WERI-Rb-1 (cell line): ENCODE results near the gene TMTC4.
A peak's percentile ranks its signal among the peaks of the same experiment; 100 is the strongest.

Experiments
- DNase-seq: peaks from one replicate; pipeline ENCODE4 v3.0.0-alpha.2; 2020
- H3K27ac ChIP-seq: fragments of 250-450 bp; sonication (Bioruptor Pico); 2 replicates; pipeline ENCODE4 v1.5.1; 2020; ENCODE audit warnings: mild to moderate bottlenecking, moderate library complexity
- H3K27me3 ChIP-seq: fragments of 250-450 bp; sonication (Bioruptor Pico); 2 replicates; pipeline ENCODE4 v1.5.1; 2021; ENCODE audit warnings: mild to moderate bottlenecking, low read depth, moderate library complexity; ENCODE audit not compliant: insufficient read depth, severe bottlenecking
- H3K36me3 ChIP-seq: fragments of 250-450 bp; sonication (Bioruptor Pico); 2 replicates; pipeline ENCODE4 v1.5.1; 2020; ENCODE audit warnings: mild to moderate bottlenecking, moderate library complexity
- H3K4me3 ChIP-seq: 2 replicates; pipeline ENCODE4 v1.5.1; 2011; ENCODE audit warnings: low read depth, mild to moderate bottlenecking, control low read depth, low read length
- H3K9me3 ChIP-seq: fragments of 250-450 bp; sonication (Bioruptor Pico); 2 replicates; pipeline ENCODE4 v1.5.1; 2021; ENCODE audit warnings: mild to moderate bottlenecking, moderate library complexity; ENCODE audit not compliant: severe bottlenecking
- TF ChIP-seq, protein P1 (sequence below): IDR thresholded peaks from 2 replicates; pipeline ENCODE4 v1.5.1; 2011; ENCODE audit warnings: low read depth, mild to moderate bottlenecking, control low read depth, inconsistent platforms, low read length

Gene TMTC4

DNA sequence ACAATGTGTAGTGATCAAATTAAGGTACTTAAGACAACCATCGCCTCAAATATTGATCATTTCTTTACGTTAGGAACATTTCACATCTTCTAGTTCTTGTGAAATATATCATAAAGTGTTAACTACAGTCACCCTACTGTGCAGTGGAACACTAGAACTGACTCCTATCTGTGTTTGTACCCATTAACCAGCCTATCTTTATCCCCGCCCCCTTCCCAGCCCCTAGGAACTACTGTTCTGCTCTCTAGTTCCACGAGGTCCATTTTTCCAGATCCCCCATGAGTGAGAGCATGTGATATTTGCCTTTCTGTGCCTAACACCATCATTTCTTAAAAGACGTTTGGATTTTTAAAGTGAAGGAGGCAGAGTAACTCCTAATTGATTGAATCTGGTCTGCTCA is 61.6 kb downstream of the TMTC4 start:
- H3K27me3 ChIP-seq = no peaks in the 10 kb centered on the region
- no peak overlapping the region for H3K4me3 ChIP-seq
- no peak overlapping the region for H3K27ac ChIP-seq
- TF ChIP-seq, protein P1, sequence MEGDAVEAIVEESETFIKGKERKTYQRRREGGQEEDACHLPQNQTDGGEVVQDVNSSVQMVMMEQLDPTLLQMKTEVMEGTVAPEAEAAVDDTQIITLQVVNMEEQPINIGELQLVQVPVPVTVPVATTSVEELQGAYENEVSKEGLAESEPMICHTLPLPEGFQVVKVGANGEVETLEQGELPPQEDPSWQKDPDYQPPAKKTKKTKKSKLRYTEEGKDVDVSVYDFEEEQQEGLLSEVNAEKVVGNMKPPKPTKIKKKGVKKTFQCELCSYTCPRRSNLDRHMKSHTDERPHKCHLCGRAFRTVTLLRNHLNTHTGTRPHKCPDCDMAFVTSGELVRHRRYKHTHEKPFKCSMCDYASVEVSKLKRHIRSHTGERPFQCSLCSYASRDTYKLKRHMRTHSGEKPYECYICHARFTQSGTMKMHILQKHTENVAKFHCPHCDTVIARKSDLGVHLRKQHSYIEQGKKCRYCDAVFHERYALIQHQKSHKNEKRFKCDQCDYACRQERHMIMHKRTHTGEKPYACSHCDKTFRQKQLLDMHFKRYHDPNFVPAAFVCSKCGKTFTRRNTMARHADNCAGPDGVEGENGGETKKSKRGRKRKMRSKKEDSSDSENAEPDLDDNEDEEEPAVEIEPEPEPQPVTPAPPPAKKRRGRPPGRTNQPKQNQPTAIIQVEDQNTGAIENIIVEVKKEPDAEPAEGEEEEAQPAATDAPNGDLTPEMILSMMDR = no peak
- H3K36me3 ChIP-seq = peaks cover 5% of the 10 kb centered on the region
- no peak for DNase-seq
- peaks cover 9% of the 10 kb centered on the region for H3K9me3 ChIP-seq

DNA sequence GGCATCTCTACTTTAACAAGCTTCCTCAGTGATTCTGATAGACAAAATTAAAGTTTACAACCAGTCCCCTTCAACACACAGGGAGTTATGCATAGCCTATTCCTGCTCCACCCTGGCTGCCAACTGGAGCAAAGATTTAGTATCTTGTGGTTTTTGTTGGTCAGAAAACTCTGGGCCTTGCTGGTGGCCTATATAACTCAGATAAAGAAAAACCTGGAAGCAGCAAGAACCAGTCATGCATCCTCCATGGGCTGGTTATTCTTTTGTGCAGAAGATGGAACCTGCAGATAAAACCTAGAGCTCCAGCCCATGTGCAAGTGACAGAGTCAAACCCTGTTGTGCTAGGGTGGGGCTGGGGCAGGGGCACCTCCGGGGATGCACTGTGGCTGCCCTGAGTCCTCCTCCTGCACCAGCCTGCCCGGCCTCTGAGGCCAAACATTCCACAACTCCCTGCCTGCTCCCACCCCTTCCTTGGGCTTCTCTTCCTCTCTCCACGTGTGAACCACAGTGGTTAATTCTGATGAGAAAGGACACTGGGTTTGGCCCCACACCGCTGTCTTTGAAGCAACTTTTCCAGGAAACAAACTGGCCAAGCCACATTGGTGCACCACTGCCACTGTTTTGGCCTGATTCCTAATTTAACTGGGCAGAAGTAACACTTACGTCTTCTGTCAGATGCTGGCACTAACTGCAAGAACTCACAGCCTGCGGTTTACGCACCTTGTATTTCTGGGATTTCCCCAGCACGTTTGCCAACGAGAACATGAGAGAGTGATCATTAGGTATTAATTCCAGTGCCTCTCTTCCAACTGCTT is 62.7 kb downstream of the TMTC4 start:
- TF ChIP-seq, protein P1 = no peak
- H3K27ac ChIP-seq = no peak overlapping the region
- no peak for DNase-seq

DNA sequence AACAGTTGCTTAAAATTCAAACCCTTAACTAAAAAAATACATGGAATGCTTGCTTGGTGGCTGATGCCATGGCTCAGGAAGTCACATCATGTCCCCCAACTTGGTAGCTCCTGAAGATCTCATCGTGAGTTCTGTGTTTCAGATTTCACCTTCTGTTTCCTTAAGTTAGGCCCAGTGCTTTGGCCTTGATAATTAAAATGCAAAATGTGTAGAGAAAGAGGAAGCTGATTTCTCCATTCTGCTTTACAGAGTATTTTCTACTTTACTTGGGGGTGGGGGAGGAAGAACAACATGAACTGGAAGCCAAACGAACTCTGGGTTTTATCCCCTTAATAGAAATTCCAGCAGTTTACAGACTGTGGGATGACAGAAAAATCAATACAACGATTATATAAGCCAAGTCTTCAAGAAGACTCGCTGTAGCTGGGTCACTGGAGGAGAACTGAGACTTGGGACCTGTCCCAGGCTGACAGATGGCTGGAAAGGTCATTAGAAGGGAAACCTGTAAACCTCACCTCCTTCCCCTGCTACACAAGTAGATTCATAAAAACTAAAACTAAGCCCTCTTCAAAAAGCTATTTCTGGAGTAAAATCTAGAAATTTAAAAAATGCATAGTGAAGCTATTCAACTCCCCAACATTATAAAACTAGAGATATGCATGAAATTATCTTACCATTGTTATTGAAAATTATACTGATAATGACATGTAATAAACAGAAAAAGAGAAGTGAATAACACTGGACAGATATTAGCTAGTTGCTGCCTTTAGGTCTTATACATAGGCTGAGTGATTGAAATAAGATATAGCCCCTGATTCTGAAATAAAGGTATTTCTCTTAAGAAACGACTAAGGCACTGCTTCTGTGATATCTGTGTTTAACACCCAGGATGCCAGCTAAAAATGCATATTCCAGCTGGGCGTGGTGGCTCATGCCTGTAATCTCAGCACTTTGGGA is 63.9 kb downstream of the TMTC4 start:
- no peak overlapping the region for H3K27ac ChIP-seq
- no peak overlapping the region for H3K4me3 ChIP-seq
- peak; percentile 85 for DNase-seq
- H3K9me3 ChIP-seq = no peaks in the 10 kb centered on the region
- no peaks in the 10 kb centered on the region for H3K27me3 ChIP-seq
- peaks cover 7% of the 10 kb centered on the region for H3K36me3 ChIP-seq
- TF ChIP-seq, protein P1 = no peak

More for the DNA sequence above, 62.7 kb downstream of the TMTC4 start:
- no peaks in the 10 kb centered on the region for H3K27me3 ChIP-seq
- H3K36me3 ChIP-seq = peaks cover 5% of the 10 kb centered on the region
- no peak overlapping the region for H3K4me3 ChIP-seq
- H3K9me3 ChIP-seq = peaks cover 6% of the 10 kb centered on the region

DNA sequence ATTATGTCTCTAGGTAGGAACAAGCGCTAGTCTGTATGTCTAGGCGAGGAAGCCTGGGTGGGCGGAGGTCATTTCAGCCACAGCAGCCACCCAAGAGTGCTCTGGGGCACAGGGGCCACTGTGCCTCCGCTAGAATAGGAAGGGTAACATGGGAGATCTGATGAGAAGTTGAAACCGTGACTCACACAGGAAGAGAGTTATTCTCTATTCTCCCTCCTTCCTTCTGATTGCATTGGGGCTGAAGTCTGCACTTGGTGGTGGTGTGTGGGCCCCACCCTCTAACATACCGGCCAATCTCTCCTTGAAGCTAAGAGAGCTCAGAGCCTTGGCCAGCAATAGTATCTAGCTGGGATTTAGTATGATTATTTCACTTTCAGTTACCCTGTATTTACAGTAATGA is 65.7 kb downstream of the TMTC4 start:
- TF ChIP-seq, protein P1 = no peak
- Histone ChIP-seq H3K27ac (no peak overlapping the region), H3K36me3 (peaks cover 9% of the 10 kb centered on the region), H3K4me3 (no peak overlapping the region), H3K27me3 (no peaks in the 10 kb centered on the region), H3K9me3 (no peaks in the 10 kb centered on the region)
- DNase-seq = no peak

DNA sequence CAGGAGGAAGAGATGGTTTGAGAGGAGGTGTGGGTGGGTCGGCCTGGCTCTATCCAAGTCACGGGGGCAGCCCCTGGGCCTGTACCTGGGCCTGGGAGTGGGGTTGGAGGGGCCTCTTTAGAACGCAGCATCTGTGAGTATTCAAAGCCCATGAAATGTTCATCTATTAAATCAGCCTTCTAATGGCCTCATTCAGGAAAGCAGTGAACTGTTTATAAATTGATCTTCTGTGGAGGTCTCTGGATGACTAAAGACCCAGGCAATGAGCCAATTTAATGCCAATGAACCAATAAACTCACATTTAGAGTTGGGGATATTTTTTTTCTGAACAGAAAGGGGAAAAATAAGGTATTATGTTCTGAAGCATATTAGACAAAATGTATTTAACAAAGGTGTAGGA is 66.1 kb downstream of the TMTC4 start:
- no peak overlapping the region for H3K4me3 ChIP-seq
- no peak overlapping the region for H3K27ac ChIP-seq
- no peaks in the 10 kb centered on the region for H3K9me3 ChIP-seq
- H3K36me3 ChIP-seq = peaks cover 9% of the 10 kb centered on the region
- TF ChIP-seq, protein P1 = no peak
- DNase-seq = no peak
- no peaks in the 10 kb centered on the region for H3K27me3 ChIP-seq
